Uterus (tissue), 2 donors: ENCODE results near the gene WNT6.

Source experiments
- CTCF ChIP-seq, 4 experiments: fragments of 200-600 bp in 2 of 4; fragments of 450-650 bp in 2 of 4; sonication (generic) in 2 of 4; IDR thresholded peaks; one replicate each; pipeline ENCODE4 v1.5.1; 2016 to 2019; ENCODE audit warnings: antibody characterized with exemption in 4 of 4, mild to moderate bottlenecking in 2 of 4, moderate library complexity in 1 of 4
- POLR2A ChIP-seq, 2 donors: fragments of 450-650 bp; IDR thresholded peaks; one replicate each; pipeline ENCODE4 v1.6.1; 2016; ENCODE audit warnings: antibody characterized with exemption in 2 of 2, mild to moderate bottlenecking in 1 of 2, moderate library complexity in 1 of 2

- TF ChIP-seq POLR2A (IDR thresholded peaks at IDR 0.05) (no peak), CTCF (IDR thresholded peaks at IDR 0.05) (no peak)
These were observed 9.5 kb downstream of the WNT6 start for GRCh38 chr2:218869064-218869463.
